HG03159 (cell line): Measurements from ENCODE around the gene CCDC82.
"Not testable (repeated sequence)": the region's sequence is repeated elsewhere in the genome, so short reads cannot be mapped to it uniquely, and the experiment has no call there.

ENCODE experiments used
- ATAC-seq: cut with Tn5 transposase; IDR thresholded peaks from one replicate; pipeline ENCODE4 v1.9.1; 2021; ENCODE audit warnings: mild to moderate bottlenecking, moderate library complexity; ENCODE audit not compliant: unreplicated experiment

CCDC82 gene

GRCh38 chr11:96389720-96390487, at the start of gene CCDC82, which contains the start of gene JRKL:
Gene CCDC82, minus strand, starts transcription at chr11:96389912. Its CDS starts 5,165 bp downstream, at chr11:96384747.
Gene JRKL, plus strand, starts transcription at chr11:96390013. Its CDS starts 637 bp downstream, at chr11:96390650.
- peak; percentile 92 for ATAC-seq

- not testable (repeated sequence) for ATAC-seq
These were observed 42.9 kb upstream of the CCDC82 start for GRCh38 chr11:96432654-96433053.

- no peak for ATAC-seq
These were observed 41.0 kb upstream of the CCDC82 start for GRCh38 chr11:96430668-96431067.

GRCh38 chr11:96424693-96425092, 35.0 kb upstream of the CCDC82 start:
- ATAC-seq = no peak

- no peak for ATAC-seq
These were observed 23.7 kb upstream of the CCDC82 start for GRCh38 chr11:96413408-96413807.

GRCh38 chr11:96412761-96413381, 23.2 kb upstream of the CCDC82 start:
- no peak for ATAC-seq

- ATAC-seq = not testable (repeated sequence)
These were observed 21.7 kb upstream of the CCDC82 start for GRCh38 chr11:96411412-96411811.

- no peak for ATAC-seq
These were observed 11.0 kb upstream of the CCDC82 start for GRCh38 chr11:96400697-96401096.

- no peak for ATAC-seq
These were observed 8.2 kb upstream of the CCDC82 start for GRCh38 chr11:96397863-96398262.

- ATAC-seq = no peak
These were observed 6.9 kb upstream of the CCDC82 start for GRCh38 chr11:96396637-96397036.

- no peak for ATAC-seq
These were observed 5.1 kb upstream of the CCDC82 start for GRCh38 chr11:96394773-96395172.

- ATAC-seq = no peak
These were observed 4.1 kb upstream of the CCDC82 start for GRCh38 chr11:96393753-96394348.

GRCh38 chr11:96391698-96392307, 2.1 kb upstream of the CCDC82 start:
- ATAC-seq = no peak

GRCh38 chr11:96390488-96390792, 728 bp upstream of the CCDC82 start:
- no peak for ATAC-seq

- ATAC-seq = peak; percentile 59
These were observed 607 bp downstream of the CCDC82 start for GRCh38 chr11:96388891-96389719.

GRCh38 chr11:96385187-96385586, 4.5 kb downstream of the CCDC82 start:
- no peak for ATAC-seq

- no peak for ATAC-seq
These were observed 5.6 kb downstream of the CCDC82 start for GRCh38 chr11:96384156-96384555.

GRCh38 chr11:96376796-96377195, 12.9 kb downstream of the CCDC82 start:
- ATAC-seq = no peak

- ATAC-seq = no peak
These were observed 15.9 kb downstream of the CCDC82 start for GRCh38 chr11:96373826-96374225.

GRCh38 chr11:96367342-96367741, 22.4 kb downstream of the CCDC82 start:
- no peak for ATAC-seq

GRCh38 chr11:96366024-96366423, 23.7 kb downstream of the CCDC82 start:
- ATAC-seq = no peak
